GM19395 (cell line): ENCODE results near the gene ZFC3H1.

Experiments
- ATAC-seq: cut with Tn5 transposase; IDR thresholded peaks from one replicate; pipeline ENCODE4 v1.9.1; 2021; ENCODE audit warnings: mild to moderate bottlenecking, moderate library complexity; ENCODE audit not compliant: unreplicated experiment

Gene ZFC3H1

DNA sequence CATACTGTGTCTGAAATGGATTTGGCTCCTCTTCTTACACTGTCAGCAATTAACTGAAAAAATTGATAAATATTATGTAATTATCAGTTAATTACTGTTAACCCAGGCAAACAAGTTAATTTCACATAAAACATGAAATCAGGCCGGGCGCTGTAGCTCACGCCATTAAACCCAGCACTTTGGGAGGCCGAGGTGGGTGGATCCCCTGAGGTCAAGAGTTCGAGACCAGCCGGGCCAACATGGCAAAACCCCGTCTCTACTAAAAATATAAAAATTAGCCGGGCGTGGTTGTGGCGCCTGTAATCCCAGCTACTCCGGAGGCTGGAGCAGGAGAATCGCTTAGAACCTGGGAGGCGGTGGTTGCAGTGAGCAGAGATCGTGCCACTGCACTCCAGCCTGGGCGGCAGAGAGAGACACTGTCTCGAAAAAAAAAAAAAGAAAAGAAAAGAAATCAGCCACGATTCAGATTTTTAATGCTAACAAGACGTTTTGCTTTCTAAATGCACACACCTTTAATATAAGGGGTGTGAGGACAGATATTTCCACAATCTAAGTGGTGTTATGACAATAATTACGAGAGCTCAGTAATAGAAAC, 21.8 kb upstream of the ZFC3H1 start:
- ATAC-seq: no peak

DNA sequence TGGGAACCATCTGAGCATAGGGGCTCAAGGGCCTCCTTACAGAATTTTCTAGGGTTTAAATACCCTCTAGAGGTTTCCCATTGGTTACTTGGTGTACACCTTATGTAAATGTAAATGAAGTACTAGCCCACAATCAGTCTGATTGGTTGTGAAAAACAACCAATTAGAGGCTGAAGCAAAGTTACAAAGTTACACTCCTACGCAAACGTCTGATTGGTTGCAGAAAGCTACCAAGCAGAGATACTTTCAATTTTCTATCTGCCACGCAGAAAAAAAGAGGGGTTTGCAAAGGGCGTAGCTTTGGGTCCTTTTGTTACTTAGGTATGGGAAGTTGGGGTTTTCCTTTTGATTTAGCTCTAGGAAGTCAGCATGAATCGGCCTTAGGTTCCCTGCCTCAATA, 20.4 kb upstream of the ZFC3H1 start:
- ATAC-seq: no peak

DNA sequence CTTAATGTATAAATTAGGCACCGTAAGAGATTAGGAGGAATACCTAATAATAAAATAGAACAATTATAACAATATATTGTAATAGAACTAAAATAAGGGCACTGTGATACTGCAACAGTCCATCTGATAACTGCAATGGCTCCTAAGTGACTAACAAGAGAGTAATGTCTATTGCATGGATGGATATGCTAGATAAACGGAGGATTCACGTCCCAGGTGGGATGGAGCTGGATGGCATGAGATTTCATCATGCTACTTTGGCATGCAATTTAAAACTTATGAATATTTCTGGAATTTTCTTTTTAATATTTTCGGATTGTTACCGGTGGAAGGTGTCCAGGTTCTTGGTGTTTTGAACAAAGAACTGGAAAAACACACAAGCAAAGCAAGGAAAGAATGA, 20.0 kb upstream of the ZFC3H1 start:
- no peak for ATAC-seq

DNA sequence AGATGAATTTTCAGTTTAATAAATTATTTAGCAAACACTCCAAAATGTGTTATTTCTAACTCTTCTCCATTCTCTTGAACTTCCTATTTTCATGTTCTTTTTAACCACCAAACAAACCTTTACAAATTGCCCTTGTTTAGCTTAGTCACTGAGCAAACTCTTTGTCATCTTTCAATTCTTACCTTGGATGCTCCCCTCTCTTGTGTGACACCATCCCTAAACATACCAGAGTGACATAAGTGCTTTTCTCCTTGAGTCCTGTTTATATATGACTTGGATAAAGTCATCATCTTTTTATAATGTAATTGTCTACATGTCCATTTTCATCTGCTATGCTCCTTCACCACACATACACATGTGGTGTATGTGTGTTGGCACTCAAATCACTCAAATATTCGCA, 18.8 kb upstream of the ZFC3H1 start:
- no peak for ATAC-seq

DNA sequence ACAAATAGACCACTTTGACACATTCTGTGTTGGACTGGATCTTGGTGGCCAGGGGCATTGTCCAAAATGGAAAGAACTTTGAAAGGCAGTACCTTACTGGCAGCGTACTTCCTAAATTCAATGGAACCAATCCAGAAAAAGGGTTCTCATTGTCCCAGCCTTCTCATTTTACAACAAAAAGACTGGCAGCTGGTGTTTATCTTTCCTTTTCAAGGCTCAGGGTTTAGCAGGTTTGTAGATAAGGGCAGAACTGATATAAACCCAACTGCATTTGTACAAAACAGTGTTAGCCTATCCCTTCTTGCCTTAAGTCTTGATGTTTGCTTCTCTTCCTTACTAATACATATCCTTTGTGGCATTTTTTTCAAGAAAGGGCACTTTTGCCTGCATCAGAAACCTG, 8.2 kb upstream of the ZFC3H1 start:
- ATAC-seq: no peak

DNA sequence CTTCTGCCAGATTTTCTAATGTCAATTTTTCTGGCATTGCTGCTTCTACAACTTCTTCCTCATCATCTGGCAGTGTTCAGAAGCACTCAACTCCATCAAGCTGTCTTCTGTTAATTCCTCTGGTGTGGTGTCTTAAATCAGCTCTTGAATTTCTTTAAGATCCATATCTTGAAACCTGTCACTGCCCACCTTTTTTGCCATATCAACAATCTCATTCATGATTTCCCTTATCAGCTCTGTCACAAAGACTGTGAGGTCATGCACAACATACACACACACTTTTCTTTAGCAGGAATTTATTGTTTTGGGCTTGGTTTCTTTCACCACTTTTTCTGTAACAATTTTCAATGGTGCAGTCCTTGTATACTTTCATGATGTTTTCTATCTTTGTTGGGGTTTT, 7.7 kb upstream of the ZFC3H1 start:
- no peak for ATAC-seq

DNA sequence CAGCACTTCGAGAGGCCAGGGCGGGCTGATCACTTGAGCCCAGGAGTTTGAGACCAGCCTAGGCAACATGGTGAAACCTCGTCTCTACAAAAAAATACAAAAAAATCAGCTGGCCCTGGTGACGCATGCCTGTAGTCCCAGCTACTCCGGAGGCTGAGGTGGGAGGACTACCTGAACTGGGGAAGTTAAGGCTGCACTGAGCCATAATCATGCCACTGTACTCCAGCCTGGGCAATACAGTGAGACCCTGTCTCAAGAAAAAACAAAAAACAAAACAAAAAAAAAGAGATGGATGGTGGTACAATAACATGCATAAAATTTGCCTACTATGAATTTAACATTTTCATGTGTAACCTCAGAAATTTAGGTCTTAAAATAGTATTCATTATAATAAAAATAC, 2.6 kb upstream of the ZFC3H1 start:
- ATAC-seq: no peak

DNA sequence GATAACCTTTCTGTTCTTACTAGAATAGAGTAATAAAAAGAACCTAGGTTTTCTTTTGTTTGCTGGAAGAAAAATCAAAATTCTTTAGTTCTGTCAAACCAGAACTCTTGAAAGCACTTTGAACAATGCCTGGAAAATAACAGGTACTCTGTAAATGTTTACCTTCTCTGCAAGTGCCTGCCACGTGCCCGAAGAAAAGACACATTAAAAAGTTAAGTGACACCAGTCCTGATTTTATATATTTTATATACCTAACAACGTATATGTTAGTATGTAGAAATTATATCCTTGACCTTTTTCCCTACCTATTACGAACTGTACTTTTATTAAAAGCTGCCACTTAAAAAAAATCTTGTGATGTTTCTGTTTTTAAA, 1.4 kb upstream of the ZFC3H1 start:
- ATAC-seq: no peak

DNA sequence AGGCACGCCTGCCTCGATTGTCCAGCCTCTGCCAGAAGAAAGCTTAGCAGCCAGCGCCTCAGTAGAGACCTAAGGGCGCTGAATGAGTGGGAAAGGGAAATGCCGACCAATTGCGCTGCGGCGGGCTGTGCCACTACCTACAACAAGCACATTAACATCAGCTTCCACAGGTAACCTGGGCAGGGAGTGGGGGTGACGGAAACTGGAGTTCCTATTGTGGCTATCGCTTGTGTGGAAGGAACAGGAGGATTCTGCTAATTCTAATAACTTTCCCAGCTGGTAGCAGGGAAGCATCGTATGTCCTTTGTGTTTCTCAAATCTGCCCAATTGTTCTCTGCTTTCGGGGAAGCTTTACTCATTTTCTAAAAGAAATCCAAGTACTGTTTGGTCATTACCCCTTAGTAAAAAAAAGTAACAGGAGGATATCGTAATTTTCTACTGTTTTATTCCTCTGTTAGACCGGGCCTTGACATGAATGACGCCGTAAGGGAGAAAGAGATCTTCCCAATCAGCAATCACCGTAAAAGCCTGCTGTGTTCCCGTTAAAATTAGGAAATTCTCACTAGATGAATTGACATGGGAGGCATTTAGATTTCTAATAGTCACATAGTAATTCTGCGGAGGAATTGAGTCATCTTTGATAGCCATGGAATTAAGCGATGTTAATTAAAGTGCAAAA, 902 bp upstream of the ZFC3H1 start:
- ATAC-seq: peak; percentile 21

DNA sequence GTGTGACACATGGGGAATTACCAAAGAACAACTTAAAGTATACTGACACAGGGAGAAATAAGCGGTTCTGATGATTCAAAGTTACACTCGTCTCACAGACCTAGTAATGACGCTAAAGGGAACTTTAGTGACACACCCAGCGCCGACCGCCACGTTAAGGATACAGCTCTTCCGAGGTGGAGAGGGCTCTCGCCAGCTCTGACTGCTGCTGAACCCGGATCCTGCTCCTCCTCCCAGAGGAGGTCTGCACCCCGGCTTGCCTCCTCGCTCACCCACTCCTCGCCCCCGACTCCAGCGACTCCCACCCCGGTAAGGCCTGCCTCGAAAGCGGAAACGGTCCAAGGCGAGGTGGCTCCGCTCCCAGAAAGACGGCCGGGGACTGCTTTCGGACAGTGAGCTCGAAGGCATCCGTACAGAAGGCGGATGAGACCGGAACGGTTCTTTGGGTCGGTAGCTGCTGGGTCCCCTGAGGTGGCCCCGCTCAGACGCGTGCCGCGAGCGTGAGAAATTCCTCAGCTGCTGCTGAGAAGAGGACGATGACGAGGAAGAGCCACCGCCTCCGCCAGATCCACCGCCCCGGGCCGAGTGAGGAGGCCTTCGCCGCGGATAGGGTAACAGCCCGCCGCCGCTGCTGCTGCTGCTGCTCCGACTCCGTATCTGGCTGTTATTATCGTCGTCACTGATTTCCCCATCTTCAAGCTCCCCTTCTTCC, 643 bp downstream of the ZFC3H1 start:
- peak; percentile 30 for ATAC-seq

DNA sequence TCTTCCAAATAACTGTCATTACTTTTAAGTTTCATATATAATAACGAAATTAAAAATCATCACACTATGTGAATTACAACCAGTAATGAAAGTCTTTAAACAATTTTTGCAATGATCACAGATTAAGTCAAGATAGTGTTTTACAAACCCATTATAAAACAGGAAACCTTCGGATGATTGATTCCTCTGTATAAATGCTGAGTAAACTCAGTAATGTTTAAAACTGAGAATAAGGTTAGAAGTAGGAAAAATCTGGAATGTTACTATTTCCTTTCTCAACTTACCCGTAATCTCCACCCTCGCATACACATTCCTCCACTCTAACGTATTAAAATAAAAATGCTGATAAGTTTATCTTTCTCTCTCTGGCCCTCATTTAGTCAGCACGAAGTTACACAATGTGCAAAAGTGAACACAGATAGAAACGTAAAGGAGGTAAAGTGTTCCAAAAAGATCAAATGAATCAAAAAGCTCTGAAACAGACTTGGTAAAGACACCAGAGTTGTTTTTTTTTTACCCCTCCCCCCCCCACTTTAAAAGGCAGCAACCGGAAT, 1.6 kb downstream of the ZFC3H1 start:
- ATAC-seq: no peak

DNA sequence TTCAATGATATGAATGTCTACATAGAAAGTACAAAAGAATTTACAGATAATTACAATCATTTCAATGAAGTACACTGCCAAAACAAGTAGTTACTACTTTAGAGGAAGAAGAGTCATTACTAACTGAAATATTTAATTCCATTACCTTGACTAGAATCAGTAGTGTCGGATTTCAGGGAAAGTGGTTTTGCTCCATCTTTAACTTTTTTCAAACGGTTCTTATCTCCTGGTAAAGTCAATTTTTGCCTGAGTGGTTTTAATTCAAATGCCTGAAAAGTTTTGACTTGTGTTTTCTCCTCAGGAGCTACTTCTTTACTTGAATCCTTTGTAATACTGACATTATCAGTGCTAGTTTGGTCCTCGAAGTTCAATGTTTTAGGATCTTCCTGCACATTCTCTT, 6.9 kb downstream of the ZFC3H1 start:
- no peak for ATAC-seq

DNA sequence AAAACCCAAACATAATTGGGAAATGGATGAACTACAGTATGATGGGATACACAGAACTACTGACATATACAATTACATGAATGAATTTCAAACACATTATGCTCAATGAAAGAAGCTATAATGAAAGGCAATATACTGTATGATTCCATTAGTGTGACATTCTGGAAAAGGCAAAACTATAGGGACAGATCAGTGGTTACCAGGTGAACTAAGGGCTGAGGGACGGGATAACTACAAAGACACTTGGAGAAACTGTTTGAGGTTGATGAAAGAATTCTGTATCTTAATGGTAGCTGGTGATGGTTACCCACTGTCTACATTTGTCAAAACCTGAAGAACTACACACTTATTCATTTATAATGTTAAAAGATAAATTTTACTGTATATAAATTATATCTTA, 7.7 kb downstream of the ZFC3H1 start:
- ATAC-seq: no peak

DNA sequence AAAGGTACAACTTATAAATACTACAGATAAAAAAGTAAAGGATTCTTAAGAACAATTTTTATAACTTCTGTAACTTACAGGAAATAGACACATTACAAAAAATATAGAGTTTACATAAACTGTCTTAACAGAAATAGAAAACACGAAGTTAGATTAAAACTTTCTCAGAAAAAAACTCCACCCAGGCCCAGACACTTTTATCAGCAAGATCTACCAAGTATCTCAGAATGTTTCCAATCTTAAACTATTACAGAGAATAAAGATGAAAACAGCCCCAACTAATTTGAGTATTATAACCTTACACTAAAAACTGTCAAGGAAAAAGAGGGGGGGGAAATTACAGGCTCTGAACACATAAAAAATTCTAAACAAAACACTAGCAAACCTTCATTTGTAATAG, 8.2 kb downstream of the ZFC3H1 start:
- ATAC-seq: no peak

DNA sequence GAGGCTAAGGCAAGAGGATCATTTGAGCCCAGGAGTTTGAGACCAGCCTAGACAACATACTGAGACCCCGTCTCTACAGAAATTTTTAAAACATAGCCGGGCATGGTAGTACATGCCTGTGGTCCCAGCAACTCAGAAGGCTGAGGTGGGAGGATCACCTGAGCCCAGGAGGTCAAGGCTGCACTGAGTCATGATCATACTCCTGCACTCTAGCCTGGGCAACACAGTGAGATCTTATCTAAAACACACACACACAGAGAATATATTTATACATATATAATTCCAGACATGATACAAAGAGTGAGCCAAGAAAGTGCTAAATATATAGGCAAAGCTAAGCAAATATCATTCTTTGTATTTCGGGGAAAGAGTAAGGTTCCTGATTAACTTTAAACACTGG, 9.4 kb downstream of the ZFC3H1 start:
- no peak for ATAC-seq

DNA sequence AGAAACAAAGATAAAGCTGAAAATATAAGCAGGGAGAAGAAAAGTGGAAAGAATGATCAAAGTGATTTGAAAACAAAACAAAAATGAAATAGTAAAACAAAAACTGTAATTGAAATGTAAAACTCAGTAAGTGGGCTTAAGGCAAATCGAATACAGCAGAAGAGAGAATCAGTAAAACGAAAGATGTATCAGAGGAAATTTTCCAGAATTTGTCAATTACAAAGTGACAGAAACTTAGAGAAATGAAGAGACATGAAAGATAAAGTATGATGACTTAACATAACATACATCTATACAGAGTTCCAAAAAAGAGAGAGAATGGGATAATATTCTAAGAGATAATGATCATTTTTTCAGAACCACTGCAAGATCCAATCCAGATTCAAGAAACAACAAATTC, 10.5 kb downstream of the ZFC3H1 start:
- no peak for ATAC-seq

DNA sequence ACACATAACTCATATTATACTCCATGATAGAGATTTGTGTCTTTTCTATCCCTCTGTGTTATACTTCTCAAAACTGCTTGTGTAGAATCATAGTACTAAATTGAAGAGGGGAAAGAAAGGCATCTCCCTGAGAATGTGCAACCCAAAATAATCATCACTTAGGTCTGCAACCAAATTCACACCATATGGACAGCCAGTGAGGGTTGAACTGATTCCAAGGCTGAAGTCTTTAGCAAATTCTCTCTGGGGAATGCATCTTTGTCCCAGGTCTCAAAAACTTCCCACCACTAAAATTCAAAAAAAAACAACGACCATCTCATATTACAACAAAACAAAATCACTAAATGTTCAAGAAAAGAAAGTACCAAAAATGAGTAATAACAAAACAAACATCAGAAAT, 11.0 kb downstream of the ZFC3H1 start:
- no peak for ATAC-seq

DNA sequence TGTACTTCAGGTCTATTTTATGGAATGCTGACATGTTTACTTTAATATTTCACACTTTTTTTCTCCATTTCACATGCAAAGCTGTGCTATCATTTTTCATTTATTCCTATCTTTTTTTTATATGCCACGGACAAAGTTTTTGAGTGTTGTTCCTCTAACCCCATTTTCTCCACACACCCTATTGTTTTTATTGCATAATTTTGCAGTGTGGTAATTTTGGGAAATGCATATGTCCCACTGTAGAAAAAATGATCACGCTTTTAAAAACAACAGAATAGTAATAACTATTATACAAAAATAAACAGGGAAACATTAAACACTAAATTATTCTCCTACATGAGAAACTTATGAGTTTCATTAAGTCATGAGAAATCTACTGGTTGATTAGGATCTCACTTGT, 14.2 kb downstream of the ZFC3H1 start:
- ATAC-seq: no peak

DNA sequence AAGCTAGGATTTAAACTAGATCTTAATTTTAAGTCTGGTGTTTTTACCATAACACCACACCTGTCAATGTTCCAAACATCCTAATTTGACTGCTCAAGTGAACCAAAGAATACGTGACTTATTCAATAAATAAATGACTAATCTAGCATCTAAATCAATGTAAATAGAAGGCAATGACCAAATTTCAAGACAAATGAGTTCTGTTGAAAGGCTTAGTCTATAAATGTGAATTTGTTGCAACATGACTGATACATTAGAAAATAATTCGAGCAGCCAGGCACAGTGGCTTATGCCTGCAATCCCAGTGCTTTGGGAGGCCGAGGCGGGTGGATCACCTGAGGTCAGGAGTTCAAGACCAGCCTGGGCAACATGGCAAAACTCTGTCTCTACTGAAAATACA, 15.1 kb downstream of the ZFC3H1 start:
- no peak for ATAC-seq

DNA sequence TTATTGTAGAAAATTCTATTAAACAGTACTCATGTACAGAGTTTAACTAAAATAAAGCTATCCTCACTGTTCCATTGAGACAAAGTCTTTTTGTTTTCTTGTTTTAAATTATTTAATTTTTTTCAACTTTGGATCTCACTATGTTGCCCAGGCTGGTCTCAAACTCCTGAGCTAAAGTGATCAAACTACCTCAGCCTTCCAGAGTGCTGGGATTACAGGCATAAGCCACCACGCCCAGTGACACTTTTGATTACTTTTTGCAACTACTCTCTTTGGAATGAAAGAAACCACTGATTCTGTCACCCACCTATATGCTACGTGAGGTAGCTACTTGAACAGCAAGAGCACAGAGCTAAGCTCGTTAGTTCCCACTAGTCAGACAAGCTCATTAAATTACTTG, 17.1 kb downstream of the ZFC3H1 start:
- ATAC-seq: no peak

DNA sequence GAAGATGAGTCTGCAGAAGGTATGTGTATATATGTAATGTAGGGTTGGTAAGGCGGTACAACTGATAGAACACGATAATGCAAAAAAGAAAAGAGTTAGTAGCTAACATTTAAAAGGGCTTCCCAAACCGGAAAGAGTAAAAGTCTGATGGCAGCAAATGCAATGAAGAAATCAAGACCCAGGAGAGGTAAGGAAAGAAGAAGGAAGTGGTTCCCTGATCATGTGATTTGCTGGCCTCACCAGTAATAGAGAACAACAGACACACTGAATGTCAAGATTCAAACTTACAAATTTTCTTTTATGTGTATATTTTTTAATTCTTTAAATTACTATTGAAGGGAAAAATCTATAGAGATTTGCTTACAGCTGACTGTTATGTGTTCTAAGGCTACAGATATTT, 18.4 kb downstream of the ZFC3H1 start:
- no peak for ATAC-seq

DNA sequence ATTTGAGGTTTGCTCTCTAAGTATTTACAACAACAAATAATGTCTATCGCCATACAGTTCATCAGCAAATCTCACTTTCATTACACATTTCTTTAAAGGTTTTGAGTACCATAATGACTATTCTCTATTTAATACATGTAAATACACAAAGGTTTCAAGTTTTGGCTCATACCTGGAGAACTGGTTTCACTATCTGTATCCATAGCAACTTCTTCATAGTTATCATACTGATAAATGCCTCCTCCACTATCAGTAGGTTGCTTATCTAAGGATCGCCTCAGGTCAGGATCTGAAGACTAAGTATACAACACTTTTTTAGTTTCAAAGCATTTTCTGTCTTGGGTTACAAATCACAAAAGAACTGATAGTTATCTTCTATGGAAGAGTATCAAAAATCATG, 21.4 kb downstream of the ZFC3H1 start:
- ATAC-seq: peak; percentile 46
